AG04450 (cell line): ENCODE measurements around the gene HBG2. TPM values are rescaled to one million over a fixed set of nuclear protein-coding genes. Genes with fewer than 3 reads are reported as not detected.

Source experiments
- CTCF ChIA-PET: fragments of 300-600, 350-600 bp; formaldehyde crosslinking; extraction: SDS; loops from one replicate; lab custom pipeline; 2022; ENCODE audit warnings: antibody characterized with exemption, inconsistent platforms; lab: Charles Lee
- POLR2A ChIA-PET: fragments of 350-600 bp; formaldehyde crosslinking; extraction: SDS; loops from one replicate; lab custom pipeline; 2021; ENCODE audit warnings: antibody characterized with exemption, inconsistent platforms; lab: Yijun Ruan, JAX
- DNase-seq: peaks from one replicate; pipeline ENCODE4 v3.0.0-alpha.2; 2011; ENCODE audit warnings: low read depth, low spot score
- H3K27ac ChIP-seq: one replicate; pipeline ENCODE4 v1.5.1; 2012; ENCODE audit warnings: low read depth, low read length, control low read depth
- H3K27me3 ChIP-seq: one replicate; pipeline ENCODE4 v1.6.0; 2012; ENCODE audit warnings: low read length; ENCODE audit not compliant: control insufficient read depth, insufficient read depth
- H3K4me3 ChIP-seq: 2 replicates; pipeline ENCODE4 v1.5.1; 2011; ENCODE audit warnings: mild to moderate bottlenecking, low read depth, low read length, control low read depth
- H3K9me3 ChIP-seq: 2 replicates; pipeline ENCODE4 v1.5.1; 2012; ENCODE audit warnings: low read length; ENCODE audit not compliant: control insufficient read depth, insufficient read depth
- CTCF ChIP-seq: IDR thresholded peaks from 2 replicates; pipeline ENCODE4 v1.5.1; 2011; ENCODE audit warnings: low read depth, low read length, control low read depth, inconsistent platforms
- polyA plus RNA-seq: library from polyadenylated mRNA; depleted of rRNA; stranded (reverse); fragments of >200 nt; gene quantifications from 2 replicates; pipeline ENCODE4 v1.2.3, GENCODE V29; 2011

Gene HBG2
- polyA plus RNA-seq, 1 experiment, result 2.2 TPM

GRCh38 chr11:5240458-5240857 lies 14.1 kb downstream of the HBG2 start:
- H3K4me3 ChIP-seq, result no peak overlapping the region
- no peak overlapping the region for H3K27ac ChIP-seq
- no peaks in the 10 kb centered on the region for H3K9me3 ChIP-seq
- no peak for DNase-seq
- H3K27me3 ChIP-seq, result no peaks in the 10 kb centered on the region
- no peak for TF ChIP-seq CTCF
- CTCF ChIA-PET, result interaction anchor here (1.5 kb wide), 1 partner anchor 36 kb away, joined by 8 read pairs; no protein-coding TSS in a partner anchor
- POLR2A ChIA-PET, result no interaction called here

GRCh38 chr11:5240056-5240455 lies 14.5 kb downstream of the HBG2 start:
- Histone ChIP-seq H3K27me3 (no peaks in the 10 kb centered on the region), H3K9me3 (no peaks in the 10 kb centered on the region), H3K27ac (no peak overlapping the region), H3K4me3 (no peak overlapping the region)
- ChIA-PET POLR2A (no interaction called here), CTCF (interaction anchor here (1.5 kb wide), 1 partner anchor 36 kb away, joined by 8 read pairs; no protein-coding TSS in a partner anchor)
- no peak for DNase-seq
- TF ChIP-seq CTCF, result no peak

- Histone ChIP-seq H3K9me3 (no peaks in the 10 kb centered on the region), H3K27ac (no peak overlapping the region), H3K27me3 (no peaks in the 10 kb centered on the region), H3K4me3 (no peak overlapping the region)
- CTCF ChIA-PET, result no interaction called here
- no peak for TF ChIP-seq CTCF
- no peak for DNase-seq
- POLR2A ChIA-PET, result no interaction called here
Measured at GRCh38 chr11:5239046-5239445, 15.5 kb downstream of the HBG2 start.

GRCh38 chr11:5238486-5238885 lies 16.1 kb downstream of the HBG2 start:
- no peaks in the 10 kb centered on the region for H3K27me3 ChIP-seq
- H3K4me3 ChIP-seq, result no peak overlapping the region
- H3K27ac ChIP-seq, result no peak overlapping the region
- ChIA-PET POLR2A (no interaction called here), CTCF (interaction anchor here (1.9 kb wide), 1 partner anchor 34 kb away, joined by 3 read pairs; no protein-coding TSS in a partner anchor)
- no peak for TF ChIP-seq CTCF
- H3K9me3 ChIP-seq, result no peaks in the 10 kb centered on the region
- no peak for DNase-seq

GRCh38 chr11:5237420-5237819 lies 17.2 kb downstream of the HBG2 start:
- POLR2A ChIA-PET, result no interaction called here
- TF ChIP-seq CTCF, result no peak
- H3K9me3 ChIP-seq, result no peaks in the 10 kb centered on the region
- H3K27me3 ChIP-seq, result no peaks in the 10 kb centered on the region
- CTCF ChIA-PET, result interaction anchor here (1.9 kb wide), 1 partner anchor 33 kb away, joined by 3 read pairs; no protein-coding TSS in a partner anchor
- H3K27ac ChIP-seq, result no peak overlapping the region
- DNase-seq, result no peak
- H3K4me3 ChIP-seq, result no peak overlapping the region
